Inflammatory macrophage treated with lipopolysaccharide for 1 hour (primary cell): Measurements from ENCODE around the gene NTPCR.
A peak's percentile ranks its signal among the peaks of the same experiment; 100 is the strongest.

Experiments used
- DNase-seq, 2 donors: peaks; one replicate each; pipeline ENCODE4 v3.0.0-alpha.2; 2020 to 2022

The NTPCR gene

GRCh38 chr1:232965124-232965911 is 14.9 kb downstream of the NTPCR start:
- no peak for DNase-seq

GRCh38 chr1:232965912-232966217 is 15.5 kb downstream of the NTPCR start:
- no peak for DNase-seq

- no peak for DNase-seq
Observed at GRCh38 chr1:232966663-232967062, 16.3 kb downstream of the NTPCR start.

GRCh38 chr1:232968391-232968790 is 18.0 kb downstream of the NTPCR start:
- no peak for DNase-seq

GRCh38 chr1:232968965-232969364 is 18.6 kb downstream of the NTPCR start:
- peak in 1 of 2 donors; percentile 14 for DNase-seq

- no peak for DNase-seq
Observed at GRCh38 chr1:232969799-232970198, 19.4 kb downstream of the NTPCR start.

- DNase-seq = no peak
Observed at GRCh38 chr1:232970508-232970907, 20.1 kb downstream of the NTPCR start.

GRCh38 chr1:232973652-232974611 is 23.5 kb downstream of the NTPCR start:
- DNase-seq = no peak

GRCh38 chr1:232974971-232975370 is 24.6 kb downstream of the NTPCR start:
- no peak for DNase-seq

GRCh38 chr1:232978091-232978634 is 27.8 kb downstream of the NTPCR start:
- no peak for DNase-seq

GRCh38 chr1:232978815-232979214 is 28.4 kb downstream of the NTPCR start:
- DNase-seq = peak; percentile 17 to 33

GRCh38 chr1:232979558-232979957 is 29.1 kb downstream of the NTPCR start:
- no peak for DNase-seq

GRCh38 chr1:232980355-232980978 is 30.1 kb downstream of the NTPCR start:
- no peak for DNase-seq

- no peak for DNase-seq
Observed at GRCh38 chr1:232980986-232981560, 30.7 kb downstream of the NTPCR start.

GRCh38 chr1:232982238-232982944 is 32.0 kb downstream of the NTPCR start:
- DNase-seq = no peak

- no peak for DNase-seq
Observed at GRCh38 chr1:232983375-232983774, 33.0 kb downstream of the NTPCR start.

- no peak for DNase-seq
Observed at GRCh38 chr1:232983817-232984567, 33.6 kb downstream of the NTPCR start.

- no peak for DNase-seq
Observed at GRCh38 chr1:232984577-232985425, 34.4 kb downstream of the NTPCR start.

- DNase-seq = no peak
Observed at GRCh38 chr1:232985882-232986526, 35.6 kb downstream of the NTPCR start.

- no peak for DNase-seq
Observed at GRCh38 chr1:232986527-232986922, 36.1 kb downstream of the NTPCR start.
